Measurements from ENCODE around the gene CDHR5.
"Not testable (repeated sequence)": the region's sequence is repeated elsewhere in the genome, so short reads cannot be mapped to it uniquely, and the experiment has no call there.

The CDHR5 gene

GRCh38 chr11:624705-625635, at the start of gene CDHR5:
Gene CDHR5, minus strand, starts transcription at chr11:624955. Its CDS starts 53 bp downstream, at chr11:624902.
- DNase-seq (ENCODE audit: low read depth) = no peak

- DNase-seq (ENCODE audit: low read depth) = no peak
Observed at GRCh38 chr11:674406-674805, 49.7 kb upstream of the CDHR5 start.

DNA sequence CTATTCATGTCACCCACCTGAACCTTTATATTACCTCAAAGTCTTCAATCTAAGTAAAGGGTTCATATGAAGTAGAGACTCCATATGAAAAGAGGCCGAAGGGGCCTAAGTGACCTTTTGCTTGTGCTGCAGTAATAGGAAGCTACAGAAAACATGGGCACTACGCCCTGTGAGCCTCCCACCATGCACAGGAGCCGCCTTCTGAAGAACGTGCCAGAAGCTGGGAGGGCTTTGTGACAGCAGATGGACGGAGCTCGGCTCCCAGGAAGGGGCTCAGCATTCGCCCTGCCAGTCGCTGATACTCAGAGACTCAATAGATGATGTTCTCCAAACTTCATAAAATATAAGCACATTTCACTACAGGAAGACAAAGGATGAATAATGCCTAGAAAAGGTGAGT, 49.1 kb upstream of the CDHR5 start:
- no peak for DNase-seq (ENCODE audit: low read depth)

GRCh38 chr11:665704-666281, 41.0 kb upstream of the CDHR5 start:
- peak; percentile 79 for DNase-seq (ENCODE audit: low read depth)

DNA sequence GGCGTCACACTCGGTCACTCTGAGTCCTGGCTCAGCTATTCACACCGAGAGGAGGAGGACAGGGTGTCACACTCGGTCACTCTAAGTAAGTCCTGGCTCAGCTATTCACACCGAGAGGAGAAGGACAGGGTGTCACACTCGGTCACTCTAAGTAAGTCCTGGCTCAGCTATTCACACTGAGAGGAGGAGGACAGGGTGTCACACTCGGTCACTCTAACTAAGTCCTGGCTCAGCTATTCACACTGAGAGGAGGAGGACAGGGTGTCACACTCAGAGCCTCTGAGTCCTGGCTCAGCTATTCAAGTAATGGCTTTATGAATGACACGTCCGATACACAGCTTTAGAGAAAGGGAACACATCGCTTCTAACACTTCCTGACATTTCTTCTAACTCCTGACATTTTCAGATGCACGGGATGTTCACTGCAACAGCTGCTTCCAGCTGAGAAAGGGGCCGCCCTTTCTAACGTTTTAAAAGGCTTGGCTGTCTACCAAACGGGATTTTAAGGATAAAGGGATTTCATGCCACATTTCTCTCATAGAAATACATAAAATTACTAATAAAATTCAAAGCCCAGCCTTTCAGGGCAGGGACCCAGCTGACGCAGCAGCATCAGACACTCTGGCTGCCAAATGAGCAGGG, 40.4 kb upstream of the CDHR5 start:
- peak; percentile 16 for DNase-seq (ENCODE audit: low read depth)

DNA sequence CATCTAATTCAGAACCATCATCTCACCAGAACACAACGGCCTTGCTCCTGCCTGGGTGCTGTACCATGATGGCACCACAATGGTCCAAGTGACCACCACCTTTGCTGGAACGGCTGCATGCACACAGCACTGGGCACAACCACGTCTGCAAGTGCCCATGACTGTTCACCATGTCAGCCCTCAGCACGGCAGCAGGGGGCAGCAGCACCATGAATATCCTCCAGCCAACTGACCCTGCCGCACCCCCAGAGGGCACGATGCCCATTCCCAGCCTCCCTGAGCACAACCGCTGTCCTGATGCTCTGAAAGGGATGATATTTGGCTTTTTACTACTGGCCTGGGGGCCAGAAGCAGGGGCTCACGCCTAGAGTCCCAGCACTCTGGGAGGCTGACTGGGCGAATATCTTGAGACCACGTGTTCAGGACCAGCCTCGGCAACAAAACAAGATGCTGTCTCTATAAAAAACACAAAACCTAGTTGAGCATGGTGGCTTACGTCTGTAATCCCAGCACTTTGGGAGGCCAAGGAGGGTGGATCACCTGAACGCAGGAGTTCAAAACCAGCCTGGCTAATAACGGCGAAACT, 38.0 kb upstream of the CDHR5 start:
- DNase-seq (ENCODE audit: low read depth) = peak; percentile 51

DNA sequence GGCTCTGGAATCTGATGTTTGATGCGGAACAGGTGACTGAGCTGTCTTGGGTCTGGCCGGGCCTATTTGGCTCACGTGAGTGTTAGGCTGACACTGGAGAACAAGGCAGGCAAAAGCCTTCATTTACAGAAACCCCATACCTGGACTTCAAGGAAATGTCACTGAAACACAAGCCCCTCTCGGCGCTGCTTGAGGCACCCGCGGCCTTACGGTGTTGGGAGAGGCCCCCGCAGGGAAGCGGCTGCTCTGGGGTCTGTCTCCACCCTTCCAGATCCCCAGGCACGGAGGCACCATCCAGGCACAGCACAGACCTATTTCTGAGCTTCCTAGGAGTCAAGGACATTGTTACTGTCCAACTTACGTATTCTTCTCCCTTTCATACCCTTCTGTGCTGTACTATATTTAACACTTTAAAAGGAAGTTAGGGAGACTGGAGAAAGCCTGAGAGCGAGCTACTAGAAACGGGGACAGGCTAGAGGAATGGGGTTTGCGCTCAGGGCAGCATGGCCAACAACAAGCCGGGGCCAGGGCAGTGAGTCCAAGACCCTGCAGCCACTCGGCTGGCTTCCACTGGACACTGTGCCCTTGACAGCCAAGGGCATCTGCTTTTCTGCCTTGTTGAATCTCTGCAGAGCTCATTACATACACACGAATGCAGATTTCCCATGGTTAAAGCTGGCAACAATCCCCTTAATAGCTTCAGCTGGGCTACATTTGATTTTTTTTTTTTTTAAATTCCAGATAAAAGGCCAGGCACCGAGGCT, 36.1 kb upstream of the CDHR5 start:
- DNase-seq (ENCODE audit: low read depth) = no peak

GRCh38 chr11:660281-660680, 35.5 kb upstream of the CDHR5 start:
- DNase-seq (ENCODE audit: low read depth) = no peak

DNA sequence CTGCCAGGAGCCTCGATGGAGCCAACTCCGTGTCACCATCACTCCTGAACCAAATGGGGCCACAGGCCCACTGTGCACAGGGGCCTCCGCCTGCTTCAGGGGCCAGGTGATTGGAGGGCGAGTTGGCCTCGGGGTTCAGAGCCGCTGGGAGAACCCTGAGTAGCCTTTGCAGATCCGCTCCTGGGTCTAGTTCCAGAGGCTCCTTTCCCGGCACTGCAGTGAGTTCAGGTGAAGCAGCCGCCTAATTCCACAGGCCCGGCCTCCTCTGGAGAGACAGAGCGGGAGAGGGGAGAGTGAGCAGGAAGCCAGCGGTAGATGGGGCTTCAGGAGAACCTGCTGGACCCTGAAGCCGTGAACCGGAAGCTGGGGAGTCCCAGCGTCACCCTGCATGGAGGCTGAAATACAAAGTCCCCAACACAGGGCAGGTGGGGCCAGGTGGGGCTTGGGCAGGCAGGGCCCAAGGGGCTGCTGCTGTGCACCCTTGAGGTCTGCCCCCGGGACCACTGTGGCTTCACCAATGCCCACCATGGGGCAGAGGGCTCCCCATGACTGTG, 34.9 kb upstream of the CDHR5 start:
- no peak for DNase-seq (ENCODE audit: low read depth)

DNA sequence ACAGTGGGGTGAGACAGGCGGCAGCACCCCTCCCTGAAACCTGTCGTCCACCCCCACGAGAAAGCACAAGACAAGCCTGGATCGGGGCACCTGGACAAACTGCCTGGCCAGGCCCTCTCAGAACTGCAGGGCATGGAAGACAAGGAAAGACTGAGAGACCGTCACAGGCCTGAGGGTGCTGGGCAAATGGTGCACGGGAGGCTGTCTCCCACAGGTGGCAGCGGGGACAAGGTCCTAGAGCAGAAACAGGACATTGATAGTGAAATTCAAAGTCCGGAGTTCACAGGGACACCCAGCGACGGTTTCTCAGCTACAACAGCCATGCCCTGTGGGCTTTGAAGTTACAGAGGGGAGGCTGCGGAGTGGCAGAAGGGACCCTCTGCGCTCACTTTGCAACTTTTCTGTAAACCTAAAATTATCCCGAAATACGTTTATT, 33.0 kb upstream of the CDHR5 start:
- no peak for DNase-seq (ENCODE audit: low read depth)

DNA sequence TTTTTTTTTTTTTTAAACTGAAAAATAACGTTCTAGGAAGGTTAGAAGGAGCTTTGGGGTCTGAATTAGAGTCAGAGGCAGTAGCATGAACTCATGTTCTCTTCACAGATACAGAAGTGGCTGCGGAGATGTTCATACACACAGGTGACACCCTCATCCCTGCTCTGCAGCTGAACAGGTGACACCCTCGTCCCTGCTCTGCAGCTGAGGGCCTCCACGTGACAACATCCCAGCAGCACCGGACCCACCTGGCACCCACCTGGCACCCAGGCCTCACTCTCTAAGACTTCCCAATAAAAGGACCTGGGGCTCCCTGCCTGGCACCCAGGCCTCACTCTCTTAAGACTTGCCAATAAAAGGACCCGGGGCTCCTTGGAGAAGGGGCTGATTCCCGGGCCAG, 32.1 kb upstream of the CDHR5 start:
- no peak for DNase-seq (ENCODE audit: low read depth)

DNA sequence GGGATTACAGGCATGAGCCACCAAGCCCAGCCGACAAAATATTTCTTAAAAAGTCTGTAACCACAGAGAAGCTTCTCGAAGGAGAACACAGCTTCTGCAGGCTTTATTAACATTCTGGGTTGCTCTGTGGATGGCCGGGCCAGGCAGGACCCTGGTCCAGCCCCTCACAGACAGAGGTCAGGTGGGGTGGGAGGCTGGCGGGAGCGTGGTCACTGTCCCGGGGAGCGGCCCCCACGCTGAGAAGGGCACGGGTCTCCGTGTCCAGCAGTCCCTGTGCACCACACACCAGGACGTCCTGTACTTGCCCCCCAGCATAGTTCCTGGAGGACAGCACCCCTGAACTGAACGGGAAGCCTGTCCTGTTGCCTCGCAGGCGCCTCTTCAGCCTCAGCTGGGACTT, 31.7 kb upstream of the CDHR5 start:
- no peak for DNase-seq (ENCODE audit: low read depth)

GRCh38 chr11:655036-655726, 30.4 kb upstream of the CDHR5 start:
- DNase-seq (ENCODE audit: low read depth) = no peak

GRCh38 chr11:654444-654843, 29.7 kb upstream of the CDHR5 start:
- DNase-seq (ENCODE audit: low read depth) = not testable (repeated sequence)

GRCh38 chr11:653837-654236, 29.1 kb upstream of the CDHR5 start:
- DNase-seq (ENCODE audit: low read depth) = no peak

DNA sequence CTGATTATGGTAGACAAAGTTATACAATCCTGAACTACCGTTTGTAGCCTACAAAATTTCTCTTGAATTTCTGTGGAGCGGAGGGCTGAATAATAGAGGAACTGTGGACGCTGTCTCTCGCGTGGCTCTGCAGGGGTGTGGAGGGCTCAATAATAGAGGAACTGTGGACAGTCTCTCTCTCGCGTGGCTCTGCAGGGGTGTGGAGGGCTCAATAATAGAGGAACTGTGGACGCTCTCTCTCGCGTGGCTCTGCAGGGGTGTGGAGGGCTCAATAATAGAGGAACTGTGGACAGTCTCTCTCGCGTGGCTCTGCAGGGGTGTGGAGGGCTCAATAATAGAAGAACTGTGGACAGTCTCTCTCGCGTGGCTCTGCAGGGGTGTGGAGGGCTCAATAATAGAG, 28.4 kb upstream of the CDHR5 start:
- not testable (repeated sequence) for DNase-seq (ENCODE audit: low read depth)

DNA sequence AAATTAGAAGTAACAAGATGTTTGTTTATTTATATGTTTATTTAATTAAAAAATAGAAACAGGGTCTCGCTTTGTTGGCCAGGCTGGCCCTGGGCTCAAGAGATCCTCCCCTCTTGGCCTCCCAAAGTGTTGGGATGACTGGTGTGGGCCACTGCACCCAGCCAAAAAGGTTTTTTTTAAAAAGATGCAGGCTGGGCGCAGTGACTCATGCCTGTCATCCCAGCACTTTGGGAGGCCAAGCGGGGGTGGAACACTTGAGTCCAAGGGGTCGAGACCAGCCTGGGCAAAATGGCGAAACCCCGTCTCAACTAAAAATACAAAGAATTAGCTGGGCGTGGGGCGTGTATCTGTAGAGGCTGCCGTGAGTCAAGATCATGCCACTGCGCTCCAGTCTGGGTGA, 25.7 kb upstream of the CDHR5 start:
- DNase-seq (ENCODE audit: low read depth) = no peak

- DNase-seq (ENCODE audit: low read depth) = not testable (repeated sequence)
Observed at GRCh38 chr11:647672-648158, 23.0 kb upstream of the CDHR5 start.

GRCh38 chr11:646214-646613, 21.5 kb upstream of the CDHR5 start:
- DNase-seq (ENCODE audit: low read depth) = no peak

DNA sequence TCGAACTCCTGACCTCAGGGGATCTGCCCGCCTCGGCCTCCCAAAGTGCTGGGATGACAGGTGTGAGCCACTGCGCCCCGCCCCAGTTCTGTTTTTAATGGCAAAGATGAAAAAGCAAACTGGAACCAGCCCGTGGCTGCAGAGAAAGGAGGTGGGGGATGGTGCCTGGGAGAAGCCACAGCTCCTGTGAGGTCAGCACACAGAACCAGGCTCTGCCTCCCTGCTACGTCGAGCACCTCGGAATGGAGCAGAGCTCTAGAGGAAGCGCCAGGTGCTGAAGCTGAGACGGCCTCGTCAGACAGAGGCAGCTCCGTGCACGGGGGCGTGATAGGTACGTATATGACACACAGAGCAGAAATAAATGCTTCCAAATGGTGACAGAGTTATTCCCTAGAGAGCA, 20.8 kb upstream of the CDHR5 start:
- no peak for DNase-seq (ENCODE audit: low read depth)
